HG03520 (cell line): ENCODE results near the gene NCDN.

Experiments
- ATAC-seq: cut with Tn5 transposase; IDR thresholded peaks from one replicate; pipeline ENCODE4 v1.9.1; 2021; ENCODE audit warnings: mild to moderate bottlenecking, moderate library complexity; ENCODE audit not compliant: unreplicated experiment

NCDN gene

DNA sequence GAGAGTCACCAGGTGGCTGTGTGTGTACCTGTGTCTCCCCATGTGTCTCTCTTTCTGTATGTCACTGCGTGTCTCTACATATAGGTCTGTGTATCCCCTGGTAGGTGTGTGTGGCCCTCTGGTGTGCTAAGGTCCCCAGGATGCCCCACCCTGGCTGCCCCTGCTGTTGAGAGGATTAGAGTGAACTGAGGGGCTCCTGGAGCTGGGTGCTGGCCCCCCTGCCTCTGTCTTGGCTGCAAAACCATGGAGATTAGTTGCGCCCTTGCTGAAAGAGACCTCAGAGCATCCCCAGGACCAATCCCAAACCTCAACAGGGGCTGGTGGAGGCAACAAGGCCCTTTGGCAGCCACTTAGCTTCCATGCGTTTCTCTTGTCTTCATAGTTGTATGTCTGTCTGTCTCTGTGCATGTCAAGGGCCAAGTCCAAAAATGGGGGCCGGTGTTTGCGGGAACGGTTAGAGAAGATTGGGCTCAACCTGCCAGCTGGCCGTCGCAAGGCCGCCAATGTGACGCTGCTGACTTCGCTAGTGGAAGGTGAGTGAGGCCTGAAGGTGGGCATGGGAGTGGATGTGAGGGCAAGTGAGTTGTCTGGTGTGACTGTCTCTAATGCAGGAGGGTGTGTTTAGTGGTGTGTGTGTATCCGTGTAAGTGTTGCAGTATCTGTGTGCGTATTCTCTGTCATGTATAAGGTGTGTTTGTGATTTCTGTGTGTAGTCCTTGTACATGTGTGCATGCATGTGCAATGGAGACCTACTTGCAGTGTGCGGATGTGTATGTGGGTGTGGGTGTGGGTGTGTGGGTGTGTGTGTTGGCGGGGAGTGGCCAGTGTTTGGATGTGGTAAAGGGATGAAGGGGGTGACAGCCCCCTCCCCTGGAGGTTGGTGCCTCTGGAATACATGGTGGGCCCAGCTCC, 32.2 kb downstream of the NCDN start:
- ATAC-seq: no peak

- no peak for ATAC-seq
Measured at GRCh38 chr1:35590476-35591040, 33.0 kb downstream of the NCDN start.

GRCh38 chr1:35591211-35591610, 33.6 kb downstream of the NCDN start:
- no peak for ATAC-seq

DNA sequence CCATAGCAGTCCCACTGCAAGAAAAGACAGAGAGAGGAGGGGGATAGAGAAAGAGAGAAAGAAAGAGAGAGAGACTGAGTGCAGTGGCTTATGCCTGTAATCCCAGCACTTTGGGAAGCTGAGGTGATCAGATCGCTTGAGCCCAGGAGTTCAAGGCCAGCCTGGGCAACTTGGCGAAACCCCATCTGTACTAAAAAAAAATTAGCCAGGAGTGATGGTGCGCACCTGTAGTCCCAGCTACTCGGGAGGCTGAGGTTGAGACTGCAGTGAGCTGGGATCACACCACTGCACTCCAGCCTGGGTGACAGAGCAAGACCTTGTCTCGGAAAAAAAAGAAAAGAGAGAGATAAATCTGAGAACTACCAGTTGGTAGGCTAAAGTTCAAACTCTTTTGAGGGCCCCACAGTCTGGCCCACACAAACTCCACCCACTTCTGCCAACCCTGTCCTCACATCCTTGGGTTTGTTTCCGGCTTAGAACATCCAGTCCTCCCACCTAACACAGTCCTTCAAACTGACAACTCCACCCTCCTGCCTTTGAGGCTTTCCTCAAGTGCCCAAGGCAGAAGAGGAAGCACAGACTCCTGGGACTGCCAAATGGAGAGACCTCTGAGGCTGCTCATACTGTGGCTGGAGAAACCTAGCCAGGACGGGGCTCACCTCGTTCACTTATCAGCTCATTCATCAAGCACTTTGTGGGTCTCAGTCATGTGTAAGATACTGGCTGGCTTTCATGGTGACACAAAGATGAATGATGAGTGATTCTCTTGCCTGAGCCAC, 35.6 kb downstream of the NCDN start:
- no peak for ATAC-seq

DNA sequence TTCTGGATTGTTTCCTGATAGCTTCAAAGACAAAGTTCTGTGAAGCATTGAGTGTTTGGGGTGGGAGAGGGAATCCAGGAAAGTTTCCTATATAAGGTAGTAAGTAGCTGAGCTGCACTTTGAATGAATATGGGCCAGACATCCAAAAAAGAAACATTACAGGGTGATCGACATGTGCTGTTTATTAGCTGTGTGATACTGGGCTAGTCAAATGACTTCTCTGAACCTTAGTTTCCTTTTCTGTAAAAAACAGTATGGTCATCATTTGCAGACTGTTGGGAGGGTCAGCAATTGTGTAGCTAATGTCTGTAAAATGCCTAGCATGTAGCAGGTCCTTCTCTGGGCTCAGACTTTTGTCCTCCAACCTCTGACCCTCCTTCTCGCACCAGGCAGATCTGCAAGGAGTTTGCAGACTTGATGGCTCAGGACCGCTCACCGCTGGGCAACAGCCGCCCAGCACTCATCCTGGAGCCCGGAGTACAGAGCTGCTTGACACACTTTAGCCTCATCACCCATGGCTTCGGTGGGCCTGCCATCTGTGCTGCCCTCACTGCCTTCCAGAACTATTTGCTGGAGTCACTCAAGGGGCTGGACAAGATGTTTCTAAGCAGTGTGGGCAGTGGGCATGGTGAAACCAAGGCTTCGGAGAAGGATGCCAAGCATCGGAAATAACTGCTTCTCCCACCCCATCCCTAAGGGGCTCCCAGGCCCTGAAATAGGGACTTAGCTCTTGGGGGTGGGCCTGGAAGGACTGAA, 36.6 kb downstream of the NCDN start:
- no peak for ATAC-seq

DNA sequence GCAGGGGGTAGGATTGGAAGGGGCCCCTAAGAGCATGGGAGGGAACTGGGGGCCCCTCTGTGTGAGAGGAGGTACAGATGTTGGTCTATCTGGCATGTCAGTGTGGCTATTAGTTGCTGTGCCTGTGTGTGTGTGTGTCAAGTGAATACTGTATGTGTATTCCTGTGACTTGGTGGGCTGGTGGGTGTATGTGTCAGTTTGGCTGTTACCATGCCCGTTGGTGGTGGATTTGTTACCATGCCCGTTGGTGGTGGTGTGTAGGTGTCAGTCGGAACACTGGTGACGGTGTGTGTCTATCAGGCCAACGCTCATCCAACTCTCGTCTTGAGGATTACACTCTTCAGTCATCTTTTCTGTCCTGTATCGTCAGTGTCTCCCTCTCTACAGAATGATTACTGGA, 38.1 kb downstream of the NCDN start:
- no peak for ATAC-seq

DNA sequence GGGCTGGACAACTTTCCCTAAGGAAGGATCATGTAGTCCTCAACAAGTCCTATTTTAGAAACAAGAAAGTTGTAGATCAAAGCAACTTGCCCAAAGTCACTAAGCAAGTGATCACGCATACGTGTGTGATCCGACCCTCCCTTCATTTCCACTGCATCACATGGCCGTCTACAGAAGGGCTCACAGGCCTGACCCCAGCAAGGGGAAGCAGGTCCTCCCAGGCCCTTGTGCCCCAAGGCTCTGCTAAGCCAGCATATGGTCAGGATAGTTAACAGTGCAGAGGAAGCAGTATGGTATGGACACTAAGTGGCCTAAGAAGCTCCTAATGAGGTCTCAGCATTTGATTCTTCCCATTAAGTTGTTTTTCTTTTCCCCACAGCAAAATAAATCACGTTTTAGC, 40.3 kb downstream of the NCDN start:
- ATAC-seq: no peak

GRCh38 chr1:35598895-35599294, 41.3 kb downstream of the NCDN start:
- no peak for ATAC-seq

- ATAC-seq: no peak
Measured at GRCh38 chr1:35599411-35599810, 41.8 kb downstream of the NCDN start.

DNA sequence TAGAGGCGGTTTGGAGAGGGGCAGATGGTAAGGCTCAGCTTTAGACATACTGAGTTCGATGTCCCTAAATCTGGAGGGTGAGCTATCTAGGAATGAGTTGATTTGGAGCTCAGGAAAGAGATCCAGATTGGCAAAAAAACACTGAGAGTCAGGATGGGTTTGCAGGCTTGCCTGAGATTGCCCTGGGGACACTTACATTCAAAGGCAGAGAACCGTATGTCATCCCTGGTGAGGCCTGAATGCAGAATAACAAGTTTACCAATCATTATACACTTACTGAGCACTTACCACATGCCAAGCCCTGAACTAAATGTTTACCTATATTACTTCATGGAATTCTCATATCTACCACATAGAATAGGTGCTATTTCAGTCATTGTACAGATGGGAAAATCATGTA, 43.0 kb downstream of the NCDN start:
- ATAC-seq: no peak

DNA sequence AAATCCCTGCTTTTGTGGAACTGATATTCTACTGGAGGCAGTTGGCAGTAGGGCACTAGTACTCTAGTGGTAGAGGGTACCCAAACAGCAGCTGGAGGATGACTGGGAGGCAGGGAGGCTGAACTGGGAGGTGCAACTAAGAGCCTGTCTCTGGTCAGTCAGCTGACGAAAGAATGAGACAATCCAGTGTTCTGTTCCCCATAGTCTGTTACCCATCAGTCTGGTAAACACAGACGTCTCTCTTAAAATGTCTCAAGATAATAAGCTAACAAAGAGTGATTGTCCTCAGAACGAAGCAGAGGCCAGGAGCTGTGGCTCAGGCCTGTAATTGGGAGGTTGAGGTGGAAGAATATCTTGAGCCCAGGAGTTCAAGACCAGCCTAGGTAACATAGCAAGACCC, 45.9 kb downstream of the NCDN start:
- ATAC-seq: no peak

- no peak for ATAC-seq
Measured at GRCh38 chr1:35603941-35604340, 46.3 kb downstream of the NCDN start.

GRCh38 chr1:35605071-35605866, 47.7 kb downstream of the NCDN start:
- no peak for ATAC-seq

GRCh38 chr1:35605867-35606182, 48.2 kb downstream of the NCDN start:
- ATAC-seq: no peak

DNA sequence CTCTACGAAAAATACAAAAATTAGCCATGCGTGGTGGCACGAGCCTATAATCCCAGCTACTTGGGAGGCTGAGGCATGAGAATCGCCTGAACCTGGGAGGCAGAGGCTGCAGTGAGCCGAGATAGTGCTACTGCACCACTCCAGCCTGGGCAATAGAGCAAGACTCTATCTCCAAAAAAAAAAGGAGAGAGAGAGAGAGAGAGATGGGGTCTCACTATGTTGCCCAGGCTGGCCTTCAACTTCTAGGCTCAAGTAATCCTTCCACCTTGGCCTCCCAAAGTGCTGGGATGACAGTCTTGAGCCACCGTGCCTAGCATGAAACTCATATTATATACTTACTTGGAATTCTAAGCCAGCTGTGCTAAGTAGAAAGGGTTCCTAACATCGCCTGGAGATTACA, 54.1 kb downstream of the NCDN start:
- no peak for ATAC-seq

DNA sequence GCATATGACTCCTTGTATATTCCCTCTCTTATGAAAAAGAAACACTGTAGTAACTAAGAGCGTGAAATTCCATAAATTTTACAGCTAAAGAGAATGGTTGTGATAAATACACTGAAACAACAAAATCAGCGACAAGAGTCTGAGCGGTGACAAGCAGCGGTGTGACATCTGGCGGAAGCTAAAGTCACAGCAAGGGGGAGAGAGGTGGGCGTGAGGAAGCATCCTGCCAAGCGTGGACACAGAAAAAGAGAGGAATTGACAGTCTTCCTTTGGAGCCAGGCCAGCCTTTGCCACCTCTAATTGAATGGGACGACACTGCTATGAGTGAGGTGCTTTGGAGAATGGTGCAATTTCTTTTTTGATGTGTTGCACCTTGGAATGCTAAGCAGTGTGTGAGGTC, 57.8 kb downstream of the NCDN start:
- no peak for ATAC-seq
